Ovary (tissue), 9 donors: Measurements from ENCODE around the gene TNIK. TPM values are rescaled to one million over a fixed set of nuclear protein-coding genes. Genes with fewer than 3 reads are reported as not detected.

Experiments used
- DNase-seq, 5 donors: peaks; one replicate each; pipeline ENCODE4 v3.0.0-alpha.2; 2019 to 2020
- H3K27ac ChIP-seq, 2 donors: fragments of 200-600 bp; one replicate each; pipeline versions ENCODE4 v1.5.1 to v1.8.0; 2019 to 2022
- H3K27me3 ChIP-seq: fragments of 200-600 bp; one replicate; pipeline ENCODE4 v1.8.0; 2022
- H3K36me3 ChIP-seq: fragments of 200-600 bp; sonication (generic); one replicate; pipeline ENCODE4 v1.5.1; 2019
- H3K4me1 ChIP-seq: one replicate; pipeline ENCODE4 v1.8.1; 2013; ENCODE audit warnings: mild to moderate bottlenecking, moderate library complexity; ENCODE audit not compliant: insufficient read depth
- H3K4me3 ChIP-seq: fragments of 200-600 bp; sonication (generic); one replicate; pipeline ENCODE4 v1.5.1; 2017
- H3K9me3 ChIP-seq, 2 donors: fragments of 200-600 bp in 1 of 2; sonication (generic) in 1 of 2; one replicate each; pipeline versions ENCODE4 v1.5.1 to v1.8.1; 2013 to 2019; ENCODE audit warnings: mild to moderate bottlenecking in 1 of 2, moderate library complexity in 1 of 2
- EP300 ChIP-seq: sonication (generic); formaldehyde crosslinking; IDR thresholded peaks from one replicate; pipeline ENCODE4 v1.6.1; 2017; ENCODE audit warnings: antibody characterized with exemption
- POLR2A ChIP-seq: fragments of 450-650 bp; IDR thresholded peaks from one replicate; pipeline ENCODE4 v1.6.1; 2017; ENCODE audit warnings: antibody characterized with exemption, mild to moderate bottlenecking, moderate library complexity
- WGBS, 3 donors: extraction: QIAGEN DNeasy Blood & Tissue Kit in 1 of 3; methylation state at CpG; one replicate each; pipeline versions ENCODE4 v1.1.5 to v1.1.7; 2013 to 2017; 5-methylcytosine and 5-hydroxymethylcytosine counted together
- intact Hi-C, 4 donors: fragments of 100-400 bp; cut with DNase I; formaldehyde crosslinking; loops; one replicate each; pipeline versions ENCODE4 v1.11.0 to v1.15.1; 2022 to 2023
- polyA plus RNA-seq, 2 donors: library from polyadenylated mRNA; stranded (reverse); fragments of 200-250 nt in 1 of 2; fragments of 350-450 nt in 1 of 2; fragmentation: Illumina TruSeq in 1 of 2; extraction: RNeasy Lipid Tissue Mini Kit (QIAGEN cat#74804) in 1 of 2; gene quantifications; one replicate each; pipeline ENCODE4 v1.2.3, GENCODE V29; 2013 to 2014
- total RNA-seq, 7 donors: library from RNA; depleted of rRNA in 2 of 7; stranded (reverse); fragments of >200 nt in 2 of 7; fragmentation: NEBNext Ultra II Directional in 3 of 7; extraction: Animal tissue kit (Norgen Biotek cat#: 25700) in 3 of 7; gene quantifications; one replicate each; pipeline versions ENCODE4 v1.1.0 to v1.2.4, GENCODE V29; 2016 to 2023
- TF ChIP-seq, protein P1 (sequence below), 3 donors: fragments of 450-650 bp in 2 of 3; fragments of 200-600 bp in 1 of 3; IDR thresholded peaks; one replicate each; pipeline versions ENCODE4 v1.5.1 to v1.8.0; 2016 to 2022; ENCODE audit warnings: antibody characterized with exemption in 3 of 3, mild to moderate bottlenecking in 1 of 3
- donor health status: DM: no; HTN: no; CAD: no; lungs with moderate emphysema.
- donor health status: DM: no; HTN: no; CAD: no.
- donor health status: Bipolar disorder and iron deficiency.
- donor health status: DM: yes; HTN: yes; CAD: no.
- donor health status: DM: no; HTN: no; CAD: no.
- donor health status: DM: yes; HTN: yes; CAD: no.

TNIK gene
- total and polyA plus RNA-seq, 9 donors = 1.1 to 9.5 (median 4.5) TPM

DNA sequence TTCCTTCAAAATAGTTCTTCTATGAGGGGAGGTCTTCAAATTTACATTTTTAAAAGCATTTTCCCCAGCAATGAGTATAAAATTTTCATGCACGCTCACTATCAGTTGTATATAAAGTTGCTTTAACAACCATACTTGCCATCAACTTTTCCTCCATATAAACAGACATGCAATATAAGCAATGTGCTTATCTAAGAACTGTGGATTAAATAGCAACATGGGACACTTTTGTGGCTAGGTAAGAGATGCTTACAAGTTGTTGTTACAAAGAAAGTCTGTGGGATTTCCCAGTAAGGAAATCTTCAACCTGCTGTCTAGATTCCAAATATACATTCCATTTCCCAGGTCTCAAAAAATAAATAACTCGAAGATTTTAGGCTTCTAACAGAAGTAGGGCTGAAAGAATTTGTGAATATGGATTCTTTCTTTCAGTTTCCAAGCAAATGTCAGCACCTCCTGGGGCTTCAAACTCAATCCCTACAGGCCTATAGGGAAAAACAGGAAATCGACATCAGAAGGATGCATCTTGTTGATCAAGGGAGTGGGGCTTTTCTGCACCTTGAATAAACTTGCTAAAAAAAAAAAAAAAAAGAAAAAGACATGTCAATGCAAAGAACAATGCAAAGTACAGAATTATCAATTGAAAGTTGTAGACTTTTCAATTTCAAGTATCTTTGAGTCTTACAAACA is 16.1 kb downstream of the TNIK start:
- no peaks in the 10 kb centered on the region for H3K9me3 ChIP-seq
- H3K27me3 ChIP-seq = no peaks in the 10 kb centered on the region
- no peaks in the 10 kb centered on the region for H3K36me3 ChIP-seq
- no peaks in the 10 kb centered on the region for H3K4me1 ChIP-seq
- no peak for DNase-seq
- intact Hi-C loops = no loop called here
- no peak for TF ChIP-seq EP300
- TF ChIP-seq, protein P1, sequence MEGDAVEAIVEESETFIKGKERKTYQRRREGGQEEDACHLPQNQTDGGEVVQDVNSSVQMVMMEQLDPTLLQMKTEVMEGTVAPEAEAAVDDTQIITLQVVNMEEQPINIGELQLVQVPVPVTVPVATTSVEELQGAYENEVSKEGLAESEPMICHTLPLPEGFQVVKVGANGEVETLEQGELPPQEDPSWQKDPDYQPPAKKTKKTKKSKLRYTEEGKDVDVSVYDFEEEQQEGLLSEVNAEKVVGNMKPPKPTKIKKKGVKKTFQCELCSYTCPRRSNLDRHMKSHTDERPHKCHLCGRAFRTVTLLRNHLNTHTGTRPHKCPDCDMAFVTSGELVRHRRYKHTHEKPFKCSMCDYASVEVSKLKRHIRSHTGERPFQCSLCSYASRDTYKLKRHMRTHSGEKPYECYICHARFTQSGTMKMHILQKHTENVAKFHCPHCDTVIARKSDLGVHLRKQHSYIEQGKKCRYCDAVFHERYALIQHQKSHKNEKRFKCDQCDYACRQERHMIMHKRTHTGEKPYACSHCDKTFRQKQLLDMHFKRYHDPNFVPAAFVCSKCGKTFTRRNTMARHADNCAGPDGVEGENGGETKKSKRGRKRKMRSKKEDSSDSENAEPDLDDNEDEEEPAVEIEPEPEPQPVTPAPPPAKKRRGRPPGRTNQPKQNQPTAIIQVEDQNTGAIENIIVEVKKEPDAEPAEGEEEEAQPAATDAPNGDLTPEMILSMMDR (IDR thresholded peaks at IDR 0.05) = no peak
- no peak for TF ChIP-seq POLR2A
- H3K4me3 ChIP-seq = no peak overlapping the region
- H3K27ac ChIP-seq = no peak overlapping the region
- 56 to 68% (median 63%) methylated on average over 3 of the region's 3 CpGs for WGBS, 3 donors

DNA sequence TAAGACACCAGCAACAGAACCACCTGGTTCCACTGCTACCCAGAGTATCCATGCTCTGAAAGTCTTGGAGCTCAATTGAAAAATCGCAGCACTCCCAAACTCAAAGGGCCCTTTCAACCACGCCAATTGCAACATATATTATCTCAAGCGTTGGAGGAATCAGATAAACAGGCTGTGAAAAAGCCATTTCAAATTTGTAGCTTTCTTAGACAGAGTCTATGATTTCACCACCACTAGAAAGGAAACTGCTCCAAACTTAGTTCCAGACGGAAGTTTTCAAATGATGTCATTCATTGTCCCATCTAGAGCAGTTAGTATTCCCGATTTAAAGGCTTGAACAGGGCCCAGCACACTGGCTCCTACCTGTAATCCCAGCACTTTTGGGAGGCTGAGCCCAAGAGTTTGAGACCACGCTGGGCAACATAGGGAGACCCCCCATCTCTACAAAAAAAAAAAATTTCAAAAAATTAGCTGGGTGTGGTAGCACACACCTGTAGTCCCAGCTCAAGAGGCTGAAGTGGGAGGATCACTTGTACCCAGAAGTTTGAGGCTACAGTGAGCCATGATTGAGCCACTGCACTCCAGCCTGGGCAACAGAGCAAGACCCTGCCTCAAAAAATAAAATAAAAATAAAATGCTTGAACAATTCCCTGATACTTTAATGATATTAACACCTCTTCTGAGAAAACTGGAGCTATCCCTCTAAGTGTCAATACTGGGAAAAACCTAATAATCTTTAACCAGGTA is 16.8 kb downstream of the TNIK start:
- DNase-seq = no peak
- no peaks in the 10 kb centered on the region for H3K36me3 ChIP-seq
- TF ChIP-seq, protein P1 (IDR thresholded peaks at IDR 0.05) = no peak
- no peak for TF ChIP-seq POLR2A
- TF ChIP-seq EP300 = no peak
- 70 to 82% (median 78%) methylated on average over 6 of the region's 6 CpGs for WGBS, 3 donors
- no peaks in the 10 kb centered on the region for H3K27me3 ChIP-seq
- H3K4me1 ChIP-seq = no peaks in the 10 kb centered on the region
- intact Hi-C loops = no loop called here
- H3K27ac ChIP-seq = no peak overlapping the region
- H3K4me3 ChIP-seq = no peak overlapping the region
- H3K9me3 ChIP-seq = no peaks in the 10 kb centered on the region

DNA sequence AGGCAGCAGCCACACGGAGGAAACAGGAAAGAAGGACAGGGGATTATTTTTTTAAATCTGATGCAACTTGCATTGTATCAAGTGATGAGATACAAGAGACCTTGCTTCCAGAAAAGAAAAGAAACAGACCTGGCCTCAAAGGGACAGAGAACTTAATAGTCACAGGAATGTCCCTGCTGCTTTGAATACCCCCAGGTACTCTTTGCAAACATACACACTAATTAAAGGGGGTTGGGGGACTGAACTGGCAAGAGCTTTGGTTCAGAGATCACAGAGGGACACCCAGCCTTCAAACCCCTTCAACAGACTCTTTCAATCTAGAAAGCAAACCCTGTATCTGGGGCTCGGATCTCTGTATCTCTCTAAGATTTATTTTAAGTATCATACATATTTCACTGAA is 18.0 kb downstream of the TNIK start:
- H3K4me1 ChIP-seq = no peaks in the 10 kb centered on the region
- no peaks in the 10 kb centered on the region for H3K36me3 ChIP-seq
- DNase-seq = no peak
- WGBS, 3 donors = 57 to 79% (median 71%) methylated on average over 2 of the region's 2 CpGs
- TF ChIP-seq, protein P1 (IDR thresholded peaks at IDR 0.05) = no peak
- TF ChIP-seq EP300 (no peak), POLR2A (no peak)
- intact Hi-C loops = no loop called here
- no peak overlapping the region for H3K27ac ChIP-seq
- no peaks in the 10 kb centered on the region for H3K27me3 ChIP-seq
- H3K4me3 ChIP-seq = no peak overlapping the region
- no peaks in the 10 kb centered on the region for H3K9me3 ChIP-seq

DNA sequence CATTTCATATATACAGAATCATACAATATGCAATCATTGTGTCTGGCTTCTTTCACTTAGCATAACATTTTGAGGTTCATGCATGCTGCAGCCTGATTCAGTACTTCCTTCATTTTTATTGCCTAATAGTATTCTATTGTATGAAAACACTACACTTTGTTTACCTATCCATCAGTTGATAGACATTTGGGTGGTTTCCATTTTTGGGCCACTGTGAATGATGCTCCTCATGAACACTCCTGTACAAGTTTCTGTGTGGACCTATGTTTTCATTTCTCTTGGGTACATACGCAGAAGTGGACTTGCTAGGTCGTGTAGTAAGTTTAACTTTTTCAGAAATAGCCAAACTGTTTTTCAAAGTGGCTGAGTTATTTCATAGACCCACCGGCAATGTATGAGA is 18.8 kb downstream of the TNIK start:
- TF ChIP-seq, protein P1 (IDR thresholded peaks at IDR 0.05) = no peak
- TF ChIP-seq POLR2A = no peak
- no peak for TF ChIP-seq EP300
- Histone ChIP-seq H3K4me1 (no peaks in the 10 kb centered on the region), H3K36me3 (no peaks in the 10 kb centered on the region), H3K27me3 (no peaks in the 10 kb centered on the region), H3K9me3 (no peaks in the 10 kb centered on the region), H3K27ac (no peak overlapping the region), H3K4me3 (no peak overlapping the region)
- DNase-seq = no peak
- intact Hi-C loops = no loop called here
- WGBS, 3 donors = 85% methylated on average over 3 of the region's 3 CpGs
